GM21619 (cell line): ENCODE results near the gene CCNDBP1.
"Not testable (repeated sequence)": the region's sequence is repeated elsewhere in the genome, so short reads cannot be mapped to it uniquely, and the experiment has no call there.

Experiments used
- ATAC-seq: cut with Tn5 transposase; IDR thresholded peaks from one replicate; pipeline ENCODE4 v1.9.1; 2021; ENCODE audit not compliant: unreplicated experiment

Gene CCNDBP1

GRCh38 chr15:43185157-43186002 lies at the start of gene CCNDBP1:
TSS of gene CCNDBP1 (plus strand) at chr15:43185403. CDS start at chr15:43185499, 96 bp downstream.
- ATAC-seq = peak; percentile 92

- ATAC-seq = no peak
Observed at GRCh38 chr15:43143203-43143941, 41.8 kb upstream of the CCNDBP1 start.

- ATAC-seq = no peak
Observed at GRCh38 chr15:43144512-43144911, 40.7 kb upstream of the CCNDBP1 start.

- ATAC-seq = no peak
Observed at GRCh38 chr15:43146184-43146583, 39.0 kb upstream of the CCNDBP1 start.

- no peak for ATAC-seq
Observed at GRCh38 chr15:43150191-43150929, 34.8 kb upstream of the CCNDBP1 start.

- no peak for ATAC-seq
Observed at GRCh38 chr15:43151688-43152087, 33.5 kb upstream of the CCNDBP1 start.

GRCh38 chr15:43153269-43153668 lies 31.9 kb upstream of the CCNDBP1 start:
- ATAC-seq = no peak

GRCh38 chr15:43165801-43166325 lies 19.3 kb upstream of the CCNDBP1 start:
- no peak for ATAC-seq

GRCh38 chr15:43167261-43167660 lies 17.9 kb upstream of the CCNDBP1 start:
- not testable (repeated sequence) for ATAC-seq

GRCh38 chr15:43168192-43169107 lies 16.8 kb upstream of the CCNDBP1 start:
- ATAC-seq = no peak

- no peak for ATAC-seq
Observed at GRCh38 chr15:43169888-43170287, 15.3 kb upstream of the CCNDBP1 start.

- not testable (repeated sequence) for ATAC-seq
Observed at GRCh38 chr15:43175656-43176309, 9.4 kb upstream of the CCNDBP1 start.

GRCh38 chr15:43177147-43177546 lies 8.1 kb upstream of the CCNDBP1 start:
- not testable (repeated sequence) for ATAC-seq

- no peak for ATAC-seq
Observed at GRCh38 chr15:43183270-43183669, 1.9 kb upstream of the CCNDBP1 start.

- ATAC-seq = no peak
Observed at GRCh38 chr15:43184407-43185124, 637 bp upstream of the CCNDBP1 start.

GRCh38 chr15:43186003-43186353 lies 775 bp downstream of the CCNDBP1 start:
- peak; percentile 19 for ATAC-seq

GRCh38 chr15:43187544-43188155 lies 2.4 kb downstream of the CCNDBP1 start:
- ATAC-seq = no peak

- no peak for ATAC-seq
Observed at GRCh38 chr15:43189296-43189695, 4.1 kb downstream of the CCNDBP1 start.

- ATAC-seq = no peak
Observed at GRCh38 chr15:43190178-43190577, 5.0 kb downstream of the CCNDBP1 start.
